Measurements from ENCODE around the gene CALML3. TPM values are rescaled to one million over a fixed set of nuclear protein-coding genes. Genes with fewer than 3 reads are reported as not detected.

The CALML3 gene
- total and polyA plus RNA-seq, 2 of the 8 experiments (the other 6 are each of a cell fraction or from before 2014, with no cell fraction given) = not detected

DNA sequence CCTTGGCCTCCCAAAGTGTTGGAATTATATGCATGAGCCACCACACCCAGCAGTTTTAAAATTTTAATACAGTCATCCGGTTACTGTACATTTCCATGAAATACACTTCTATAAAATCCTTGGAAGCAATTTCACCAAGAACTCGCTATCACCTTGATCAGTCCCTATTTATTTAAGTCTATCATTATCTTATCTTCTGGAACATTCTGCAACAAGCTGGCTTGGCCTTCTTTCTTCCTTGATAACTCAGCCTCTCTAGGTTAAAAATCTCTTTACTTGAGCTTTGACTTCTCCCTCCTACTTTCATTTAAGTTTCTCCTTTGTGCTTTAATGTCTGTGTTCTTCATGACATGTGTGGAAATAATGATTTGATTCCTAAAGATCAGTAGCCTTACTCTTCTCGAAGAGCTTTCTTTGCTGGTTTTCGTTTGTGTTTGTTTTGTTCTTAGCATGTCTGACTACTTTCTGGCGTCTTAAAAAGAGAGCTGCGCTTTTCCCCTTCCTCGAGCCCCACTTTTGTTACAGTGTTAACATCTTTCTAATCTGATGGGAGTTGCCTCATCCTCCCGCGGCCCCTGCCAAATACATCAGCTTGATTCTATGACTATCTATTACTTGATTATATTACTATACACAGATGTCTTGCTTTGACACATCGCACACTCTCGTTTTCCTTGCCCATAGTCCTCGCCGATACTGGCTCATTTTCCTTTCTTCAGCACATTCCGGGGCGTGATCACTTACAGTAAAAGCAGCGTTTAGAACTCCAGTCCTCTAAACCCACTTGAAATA lies 14.3 kb upstream of the CALML3 start (continued):
- TF ChIP-seq POLR2A (IDR thresholded peaks at IDR 0.05; ENCODE audit: control extremely low read depth in 1 of 2, low read depth in 2 of 2, low read length in 2 of 2) (no peak), HDAC6 (IDR thresholded peaks at IDR 0.05; ENCODE audit: low read depth, low read length) (no peak), SP2 (IDR thresholded peaks at IDR 0.05; ENCODE audit: low read length) (no peak)

Data from H1 (cell line).